Measurements from ENCODE around the gene DCTD.

DNA sequence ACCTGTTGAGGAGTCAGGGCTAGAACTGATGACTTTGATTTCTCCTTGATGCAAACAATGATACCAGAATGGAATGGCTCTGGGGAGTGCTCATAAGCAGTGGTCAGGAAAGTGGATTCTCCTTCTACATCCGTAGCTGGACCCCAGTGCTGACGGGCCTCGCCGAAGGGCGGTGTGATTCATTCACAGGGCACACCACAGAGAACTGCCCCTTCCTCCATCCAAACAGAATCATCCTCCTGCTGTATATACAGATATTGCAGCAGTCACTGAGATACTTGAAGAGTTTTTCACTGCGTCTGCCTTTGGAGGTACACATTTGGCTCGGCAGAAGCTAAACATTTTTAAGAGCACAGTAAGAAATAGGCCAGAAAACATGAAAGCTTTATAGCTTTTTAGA, 7.3 kb upstream of the DCTD start:
- TF ChIP-seq POLR2A (IDR thresholded peaks at IDR 0.05; ENCODE audit: low read depth, low read length) (no peak), TAF1 (IDR thresholded peaks at IDR 0.05; ENCODE audit: low read depth, low read length) (no peak)

Data from GM12891 (cell line).